Ovary (tissue), 9 donors: ENCODE measurements around the gene RCOR2. TPM values are rescaled to one million over a fixed set of nuclear protein-coding genes. Genes with fewer than 3 reads are reported as not detected.
A peak's percentile ranks its signal among the peaks of the same experiment; 100 is the strongest.
"Not testable (repeated sequence)": the region's sequence is repeated elsewhere in the genome, so short reads cannot be mapped to it uniquely, and the experiment has no call there.

ENCODE experiments used
- DNase-seq, 5 donors: peaks; one replicate each; pipeline ENCODE4 v3.0.0-alpha.2; 2019 to 2020
- H3K27ac ChIP-seq, 2 donors: fragments of 200-600 bp; one replicate each; pipeline versions ENCODE4 v1.5.1 to v1.8.0; 2019 to 2022
- H3K27me3 ChIP-seq: fragments of 200-600 bp; one replicate; pipeline ENCODE4 v1.8.0; 2022
- H3K36me3 ChIP-seq: fragments of 200-600 bp; sonication (generic); one replicate; pipeline ENCODE4 v1.5.1; 2019
- H3K4me1 ChIP-seq: one replicate; pipeline ENCODE4 v1.8.1; 2013; ENCODE audit warnings: mild to moderate bottlenecking, moderate library complexity; ENCODE audit not compliant: insufficient read depth
- H3K4me3 ChIP-seq: fragments of 200-600 bp; sonication (generic); one replicate; pipeline ENCODE4 v1.5.1; 2017
- H3K9me3 ChIP-seq, 2 donors: fragments of 200-600 bp in 1 of 2; sonication (generic) in 1 of 2; one replicate each; pipeline versions ENCODE4 v1.5.1 to v1.8.1; 2013 to 2019; ENCODE audit warnings: mild to moderate bottlenecking in 1 of 2, moderate library complexity in 1 of 2
- CTCF ChIP-seq, 3 donors: fragments of 450-650 bp in 2 of 3; fragments of 200-600 bp in 1 of 3; IDR thresholded peaks; one replicate each; pipeline versions ENCODE4 v1.5.1 to v1.8.0; 2016 to 2022; ENCODE audit warnings: antibody characterized with exemption in 3 of 3, mild to moderate bottlenecking in 1 of 3
- EP300 ChIP-seq: sonication (generic); formaldehyde crosslinking; IDR thresholded peaks from one replicate; pipeline ENCODE4 v1.6.1; 2017; ENCODE audit warnings: antibody characterized with exemption
- POLR2A ChIP-seq: fragments of 450-650 bp; IDR thresholded peaks from one replicate; pipeline ENCODE4 v1.6.1; 2017; ENCODE audit warnings: antibody characterized with exemption, mild to moderate bottlenecking, moderate library complexity
- WGBS, 3 donors: extraction: QIAGEN DNeasy Blood & Tissue Kit in 1 of 3; methylation state at CpG; one replicate each; pipeline versions ENCODE4 v1.1.5 to v1.1.7; 2013 to 2017; 5-methylcytosine and 5-hydroxymethylcytosine counted together
- intact Hi-C, 4 donors: fragments of 100-400 bp; cut with DNase I; formaldehyde crosslinking; loops; one replicate each; pipeline versions ENCODE4 v1.11.0 to v1.15.1; 2022 to 2023
- polyA plus RNA-seq, 2 donors: library from polyadenylated mRNA; stranded (reverse); fragments of 200-250 nt in 1 of 2; fragments of 350-450 nt in 1 of 2; fragmentation: Illumina TruSeq in 1 of 2; extraction: RNeasy Lipid Tissue Mini Kit (QIAGEN cat#74804) in 1 of 2; gene quantifications; one replicate each; pipeline ENCODE4 v1.2.3, GENCODE V29; 2013 to 2014
- total RNA-seq, 7 donors: library from RNA; depleted of rRNA in 2 of 7; stranded (reverse); fragments of >200 nt in 2 of 7; fragmentation: NEBNext Ultra II Directional in 3 of 7; extraction: Animal tissue kit (Norgen Biotek cat#: 25700) in 3 of 7; gene quantifications; one replicate each; pipeline versions ENCODE4 v1.1.0 to v1.2.4, GENCODE V29; 2016 to 2023
- donor health status: DM: no; HTN: no; CAD: no; lungs with moderate emphysema.
- donor health status: DM: no; HTN: no; CAD: no.
- donor health status: Bipolar disorder and iron deficiency.
- donor health status: DM: yes; HTN: yes; CAD: no.
- donor health status: DM: no; HTN: no; CAD: no.
- donor health status: DM: yes; HTN: yes; CAD: no.

Gene RCOR2
- total and polyA plus RNA-seq, 9 donors, result 0.12 to 7.9 (median 2.2) TPM

GRCh38 chr11:63869171-63869591, 47.8 kb downstream of the RCOR2 start:
- Histone ChIP-seq H3K27me3 (no peaks in the 10 kb centered on the region), H3K4me3 (no peak overlapping the region), H3K27ac (no peak overlapping the region), H3K4me1 (peaks cover 21% of the 10 kb centered on the region), H3K9me3 (no peaks in the 10 kb centered on the region), H3K36me3 (no peaks in the 10 kb centered on the region)
- TF ChIP-seq CTCF (IDR thresholded peaks at IDR 0.05) (no peak), POLR2A (no peak), EP300 (no peak)
- 83 to 91% (median 91%) methylated on average over 3 to 7 of the region's 7 CpGs for WGBS, 3 donors
- intact Hi-C loops, result no loop called here
- DNase-seq, result no peak

- H3K36me3 ChIP-seq, result no peaks in the 10 kb centered on the region
- no peak overlapping the region for H3K4me3 ChIP-seq
- no peaks in the 10 kb centered on the region for H3K9me3 ChIP-seq
- no peak for DNase-seq
- no peaks in the 10 kb centered on the region for H3K27me3 ChIP-seq
- intact Hi-C loops, result no loop called here
- TF ChIP-seq POLR2A (no peak), EP300 (no peak), CTCF (IDR thresholded peaks at IDR 0.05) (no peak)
- peaks cover 15% of the 10 kb centered on the region for H3K4me1 ChIP-seq
- H3K27ac ChIP-seq, result no peak overlapping the region
- WGBS, 3 donors, result 62 to 64% (median 64%) methylated on average over 9 of the region's 9 CpGs
These were observed 48.4 kb downstream of the RCOR2 start for GRCh38 chr11:63868399-63869064.

GRCh38 chr11:63867511-63867910, 49.5 kb downstream of the RCOR2 start:
- no peak for TF ChIP-seq EP300
- TF ChIP-seq POLR2A, result no peak
- no peak for TF ChIP-seq CTCF (IDR thresholded peaks at IDR 0.05)
- Histone ChIP-seq H3K36me3 (no peaks in the 10 kb centered on the region), H3K4me3 (no peak overlapping the region), H3K27ac (no peak overlapping the region), H3K9me3 (no peaks in the 10 kb centered on the region), H3K27me3 (no peaks in the 10 kb centered on the region), H3K4me1 (peaks cover 9% of the 10 kb centered on the region)
- intact Hi-C loops, result no loop called here
- WGBS, 3 donors, result 95 to 98% (median 97%) methylated on average over 4 of the region's 4 CpGs
- DNase-seq, result no peak

- no peaks in the 10 kb centered on the region for H3K9me3 ChIP-seq
- peak in 3 of 5 donors; percentile 32 to 67 (median 58) for DNase-seq
- 36 to 53% (median 42%) methylated on average over 4 of the region's 4 CpGs for WGBS, 3 donors
- H3K27ac ChIP-seq, result no peak overlapping the region
- no peak for TF ChIP-seq CTCF (IDR thresholded peaks at IDR 0.05)
- TF ChIP-seq POLR2A, result no peak
- TF ChIP-seq EP300, result no peak
- intact Hi-C loops, result no loop called here
- no peaks in the 10 kb centered on the region for H3K36me3 ChIP-seq
- H3K4me1 ChIP-seq, result peaks cover 2% of the 10 kb centered on the region
- H3K27me3 ChIP-seq, result no peaks in the 10 kb centered on the region
- no peak overlapping the region for H3K4me3 ChIP-seq
These were observed 50.8 kb downstream of the RCOR2 start for GRCh38 chr11:63866211-63866610.

GRCh38 chr11:63863620-63864019, 53.3 kb downstream of the RCOR2 start:
- H3K9me3 ChIP-seq, intact Hi-C loops, DNase-seq, H3K27me3 ChIP-seq, H3K4me3 ChIP-seq, H3K27ac ChIP-seq, H3K36me3 ChIP-seq, H3K4me1 ChIP-seq: not testable (repeated sequence)
- WGBS, 3 donors, result 96 to 98% (median 98%) methylated on average over 6 of the region's 6 CpGs
